Sciatic nerve (tissue), 2 donors: ENCODE results near the gene RAB6A. TPM values are rescaled to one million over a fixed set of nuclear protein-coding genes. Genes with fewer than 3 reads are reported as not detected.
"Not testable (repeated sequence)": the region's sequence is repeated elsewhere in the genome, so short reads cannot be mapped to it uniquely, and the experiment has no call there.

Source experiments
- ATAC-seq: fragments of 200-7000 bp; cut with Tn5 transposase; one replicate; pipeline ENCODE4 v1.9.1; 2020; ENCODE audit warnings: mild to moderate bottlenecking, moderate library complexity
- DNase-seq: peaks from one replicate; pipeline ENCODE4 v3.0.0-alpha.2; 2020; ENCODE audit warnings: low spot score
- intact Hi-C: fragments of 100-400 bp; cut with DNase I; formaldehyde crosslinking; loops from one replicate; pipeline ENCODE4 v1.14.2; 2022
- total RNA-seq: library from RNA; stranded (reverse); fragmentation: NEBNext Ultra II Directional; extraction: Animal tissue kit (Norgen Biotek cat#: 25700); gene quantifications from one replicate; pipeline ENCODE4 v1.2.1, GENCODE V29; 2021
- donor health status: DM: no; HTN: no; CAD: no.
- donor health status: DM: no; HTN: no; CAD: no.

RAB6A gene
- total RNA-seq, 1 donor from 2014 or later, result 157 TPM

- intact Hi-C loops, result no loop called here
- no peak for DNase-seq
Observed at GRCh38 chr11:73743045-73743444, 17.8 kb downstream of the RAB6A start.

GRCh38 chr11:73735959-73736358, 24.9 kb downstream of the RAB6A start:
- DNase-seq, ATAC-seq, intact Hi-C loops: not testable (repeated sequence)

More at GRCh38 chr11:73743045-73743444, 17.8 kb downstream of the RAB6A start:
- ATAC-seq, result no peak

GRCh38 chr11:73734993-73735392, 25.9 kb downstream of the RAB6A start:
- ATAC-seq, result no peak
- intact Hi-C loops, result no loop called here

GRCh38 chr11:73734011-73734410, 26.9 kb downstream of the RAB6A start:
- ATAC-seq, DNase-seq, intact Hi-C loops: not testable (repeated sequence)

More at GRCh38 chr11:73734993-73735392, 25.9 kb downstream of the RAB6A start:
- no peak for DNase-seq

GRCh38 chr11:73732936-73733335, 27.9 kb downstream of the RAB6A start:
- ATAC-seq, intact Hi-C loops: not testable (repeated sequence)

GRCh38 chr11:73729594-73730206, 31.2 kb downstream of the RAB6A start:
- intact Hi-C loops, result no loop called here
- ATAC-seq (no peak), DNase-seq (no peak)

More at GRCh38 chr11:73732936-73733335, 27.9 kb downstream of the RAB6A start:
- DNase-seq, result not testable (repeated sequence)

- no peak for DNase-seq
- intact Hi-C loops, result no loop called here
- no peak for ATAC-seq
Observed at GRCh38 chr11:73728000-73728399, 32.9 kb downstream of the RAB6A start.

- DNase-seq (no peak), ATAC-seq (no peak)
- intact Hi-C loops, result no loop called here
Observed at GRCh38 chr11:73726825-73727224, 34.0 kb downstream of the RAB6A start.

- DNase-seq (no peak), ATAC-seq (no peak)
- intact Hi-C loops, result no loop called here
Observed at GRCh38 chr11:73717136-73717535, 43.7 kb downstream of the RAB6A start.

GRCh38 chr11:73716153-73717056, 44.5 kb downstream of the RAB6A start:
- ATAC-seq, result no peak
- intact Hi-C loops, result no loop called here
- no peak for DNase-seq

GRCh38 chr11:73715541-73715940, 45.3 kb downstream of the RAB6A start:
- DNase-seq (no peak), ATAC-seq (no peak)
- intact Hi-C loops, result no loop called here

GRCh38 chr11:73710964-73711363, 49.9 kb downstream of the RAB6A start:
- intact Hi-C loops, result no loop called here
- no peak for DNase-seq

GRCh38 chr11:73705053-73705452, 55.8 kb downstream of the RAB6A start:
- no peak for ATAC-seq
- intact Hi-C loops, result no loop called here

More at GRCh38 chr11:73710964-73711363, 49.9 kb downstream of the RAB6A start:
- ATAC-seq, result no peak

GRCh38 chr11:73693899-73694525, 66.9 kb downstream of the RAB6A start:
- DNase-seq (no peak), ATAC-seq (no peak)
- intact Hi-C loops, result no loop called here

More at GRCh38 chr11:73705053-73705452, 55.8 kb downstream of the RAB6A start:
- no peak for DNase-seq

- intact Hi-C loops, result no loop called here
- ATAC-seq, result no peak
- no peak for DNase-seq
Observed at GRCh38 chr11:73680687-73681086, 80.2 kb downstream of the RAB6A start.

- ATAC-seq, intact Hi-C loops, DNase-seq: not testable (repeated sequence)
Observed at GRCh38 chr11:73676552-73676951, 84.3 kb downstream of the RAB6A start.

- no peak for ATAC-seq
- DNase-seq, result no peak
- intact Hi-C loops, result no loop called here
Observed at GRCh38 chr11:73671701-73672100, 89.2 kb downstream of the RAB6A start.

GRCh38 chr11:73670808-73671207, 90.1 kb downstream of the RAB6A start:
- ATAC-seq (no peak), DNase-seq (no peak)
- intact Hi-C loops, result no loop called here

GRCh38 chr11:73667891-73668290, 93.0 kb downstream of the RAB6A start:
- ATAC-seq (no peak), DNase-seq (no peak)
- intact Hi-C loops, result loop anchor here (10.0 kb wide), 1 partner anchor 263 kb away; no protein-coding TSS in a partner anchor
